Measurements from ENCODE around the gene SYT3. TPM values are rescaled to one million over a fixed set of nuclear protein-coding genes. Genes with fewer than 3 reads are reported as not detected.

SYT3 gene
- 0.16 TPM in 1 of 2 replicates, not detected in the other for total RNA-seq

GRCh38 chr19:50639121-50640112, at the start of gene SYT3:
TSS of gene SYT3 (minus strand) at chr19:50639881. CDS start at chr19:50637411, 2,470 bp downstream.

GRCh38 chr19:50649433-50650391, 10.0 kb upstream of the SYT3 start, which contains the start of gene C19orf81:
TSS of gene C19orf81 (plus strand) at chr19:50649445. CDS start at chr19:50649445, 0 bp downstream.

Other genes with a start within 250 kb of the SYT3 start
- gene SPIB, start 220.9 kb downstream of the SYT3 start, total RNA-seq = not detected in 2 replicates
- not detected in 2 replicates for gene MYBPC2, start 207.0 kb downstream of the SYT3 start, total RNA-seq
- gene EMC10, start 163.4 kb downstream of the SYT3 start, total RNA-seq = 110 and 144 TPM in 2 replicates
- gene GARIN5A, start 163.0 kb downstream of the SYT3 start, total RNA-seq = not detected in 2 replicates
- gene JOSD2, start 128.7 kb downstream of the SYT3 start, total RNA-seq = 46.0 and 67.9 TPM in 2 replicates
- not detected in 2 replicates for gene ASPDH, start 126.0 kb downstream of the SYT3 start, total RNA-seq
- gene LRRC4B, start 71.4 kb downstream of the SYT3 start, total RNA-seq = under 0.01 and 0.18 TPM in 2 replicates
- gene C19orf81, start 9.6 kb upstream of the SYT3 start, total RNA-seq = not detected in 2 replicates
- gene SHANK1, start 79.9 kb upstream of the SYT3 start, total RNA-seq = 1.1 and 2.8 TPM in 2 replicates
- gene CLEC11A, start 83.5 kb upstream of the SYT3 start, total RNA-seq = 169 and 211 TPM in 2 replicates
- not detected in 2 replicates for gene GPR32, start 130.6 kb upstream of the SYT3 start, total RNA-seq
- gene ACP4, start 150.5 kb upstream of the SYT3 start, total RNA-seq = not detected in 2 replicates
- gene KLK1, start 183.9 kb upstream of the SYT3 start, total RNA-seq = not detected in 2 replicates
- not detected in 2 replicates for gene KLK15, start 193.7 kb upstream of the SYT3 start, total RNA-seq
- gene KLK3, start 215.0 kb upstream of the SYT3 start, total RNA-seq = not detected in 2 replicates
- not detected in 2 replicates for gene KLK2, start 233.6 kb upstream of the SYT3 start, total RNA-seq

Measured in cardiac atrium fibroblast (primary cell).